Stimulated activated effector memory CD8-positive, alpha-beta T cell treated with anti-CD3 and anti-CD28 coated beads, Interleukin-12 subunit alpha, Interleukin-12 subunit beta, amount 100 ng/mL, for 72 hours (primary cell): Measurements from ENCODE around the gene ADIPOR2.
A peak's percentile ranks its signal among the peaks of the same experiment; 100 is the strongest.
"Not testable (repeated sequence)": the region's sequence is repeated elsewhere in the genome, so short reads cannot be mapped to it uniquely, and the experiment has no call there.

ENCODE experiments used
- ATAC-seq: fragments of 150-1000 bp; cut with Tn5 transposase; 2 replicates; pipeline ENCODE4 v1.10.0; 2021
- DNase-seq, 2 donors: peaks; one replicate each; pipeline ENCODE4 v3.0.0; 2021 to 2022; ENCODE audit warnings: low spot score in 2 of 2
- H3K27ac Mint-ChIP-seq: one replicate; pipeline ENCODE4 v1.8.0; 2022; ENCODE audit warnings: mild to moderate bottlenecking, mixed read lengths
- H3K36me3 Mint-ChIP-seq: one replicate; pipeline ENCODE4 v1.8.0; 2022; ENCODE audit warnings: mild to moderate bottlenecking, mixed read lengths
- H3K4me1 Mint-ChIP-seq: one replicate; pipeline ENCODE4 v1.8.0; 2022; ENCODE audit warnings: mixed read lengths
- H3K4me3 Mint-ChIP-seq: one replicate; pipeline ENCODE4 v1.8.0; 2022; ENCODE audit warnings: mild to moderate bottlenecking, mixed read lengths
- H3K9me3 Mint-ChIP-seq: one replicate; pipeline ENCODE4 v1.8.0; 2022; ENCODE audit warnings: mixed read lengths

The ADIPOR2 gene

GRCh38 chr12:1731688-1732078, 40.8 kb downstream of the ADIPOR2 start:
- H3K4me1 Mint-ChIP-seq = peaks cover 22% of the 10 kb centered on the region
- H3K27ac Mint-ChIP-seq, ATAC-seq, H3K36me3 Mint-ChIP-seq, H3K9me3 Mint-ChIP-seq, H3K4me3 Mint-ChIP-seq, DNase-seq: not testable (repeated sequence)

DNA sequence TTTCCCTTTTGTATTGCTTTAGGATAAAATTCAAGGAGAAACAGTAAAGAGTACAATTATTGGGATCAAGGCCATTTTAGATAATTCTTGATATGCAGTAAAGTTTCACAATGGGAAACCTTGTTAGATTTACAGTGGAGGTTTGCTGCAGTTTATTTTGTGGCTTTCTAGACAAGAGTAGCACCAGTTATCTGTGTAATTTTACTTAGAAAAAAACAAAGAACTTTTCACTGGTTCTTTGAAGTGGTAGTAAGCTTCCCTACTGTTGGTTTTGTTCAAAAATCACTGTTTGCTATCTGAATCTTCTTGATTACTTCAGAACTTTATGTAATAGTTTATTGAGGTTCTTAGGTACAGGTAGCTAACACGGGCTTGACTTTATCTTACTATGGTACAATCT, 42.0 kb downstream of the ADIPOR2 start:
- no peak for DNase-seq
- ATAC-seq = no peak
- no peak overlapping the region for H3K4me3 Mint-ChIP-seq
- no peak overlapping the region for H3K27ac Mint-ChIP-seq
- H3K36me3 Mint-ChIP-seq = peaks cover 8% of the 10 kb centered on the region
- H3K9me3 Mint-ChIP-seq = no peaks in the 10 kb centered on the region
- peaks cover 29% of the 10 kb centered on the region for H3K4me1 Mint-ChIP-seq

- H3K4me3 Mint-ChIP-seq, DNase-seq, H3K9me3 Mint-ChIP-seq, ATAC-seq, H3K27ac Mint-ChIP-seq, H3K36me3 Mint-ChIP-seq: not testable (repeated sequence)
- H3K4me1 Mint-ChIP-seq = peaks cover 33% of the 10 kb centered on the region
Observed at GRCh38 chr12:1733712-1734111, 42.8 kb downstream of the ADIPOR2 start.

GRCh38 chr12:1737652-1738286, 46.9 kb downstream of the ADIPOR2 start:
- no peak for ATAC-seq
- Mint-ChIP-seq H3K9me3 (no peaks in the 10 kb centered on the region), H3K27ac (no peak overlapping the region), H3K4me3 (no peak overlapping the region), H3K4me1 (peaks cover 46% of the 10 kb centered on the region), H3K36me3 (peaks cover under 1% of the 10 kb centered on the region)
- DNase-seq = no peak

DNA sequence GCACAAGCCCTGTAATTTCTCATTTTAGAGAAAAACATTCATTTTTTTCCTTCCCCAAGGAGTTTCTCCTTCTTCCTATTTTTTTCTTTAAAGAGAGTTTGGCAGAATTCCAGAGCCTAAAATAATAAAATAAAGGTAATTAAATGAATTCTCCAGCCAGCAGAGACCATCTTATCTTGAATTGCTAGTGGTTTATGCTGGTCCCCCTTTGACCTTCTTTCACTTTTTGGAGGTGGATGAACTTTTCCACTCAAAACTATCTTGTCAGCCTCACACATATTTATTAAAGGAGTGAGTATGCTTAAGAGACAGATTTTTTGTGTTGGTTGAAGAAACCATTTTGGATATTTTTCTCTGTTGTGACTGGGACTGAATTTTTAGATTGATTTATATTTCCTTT, 47.6 kb downstream of the ADIPOR2 start:
- Mint-ChIP-seq H3K4me1 (peaks cover 43% of the 10 kb centered on the region), H3K4me3 (no peak overlapping the region)

GRCh38 chr12:1739368-1739767, 48.5 kb downstream of the ADIPOR2 start:
- Mint-ChIP-seq H3K9me3 (no peaks in the 10 kb centered on the region), H3K4me3 (no peak overlapping the region), H3K4me1 (peaks cover 43% of the 10 kb centered on the region), H3K27ac (no peak overlapping the region), H3K36me3 (peaks cover 5% of the 10 kb centered on the region)
- DNase-seq = no peak
- ATAC-seq = no peak

More for the DNA sequence above, 47.6 kb downstream of the ADIPOR2 start:
- Mint-ChIP-seq H3K27ac (no peak overlapping the region), H3K9me3 (no peaks in the 10 kb centered on the region), H3K36me3 (peaks cover 5% of the 10 kb centered on the region)
- DNase-seq (no peak), ATAC-seq (no peak)

- ATAC-seq (peak; percentile 34), DNase-seq (no peak)
- Mint-ChIP-seq H3K4me3 (no peak overlapping the region), H3K9me3 (no peaks in the 10 kb centered on the region), H3K4me1 (peaks cover 43% of the 10 kb centered on the region), H3K27ac (peak overlapping the region; percentile 73), H3K36me3 (peaks cover 6% of the 10 kb centered on the region)
Observed at GRCh38 chr12:1740161-1740948, 49.5 kb downstream of the ADIPOR2 start.

GRCh38 chr12:1741154-1741949, 50.5 kb downstream of the ADIPOR2 start:
- Mint-ChIP-seq H3K36me3 (peaks cover 16% of the 10 kb centered on the region), H3K27ac (peak overlapping the region; percentile 73), H3K4me1 (peaks cover 51% of the 10 kb centered on the region), H3K4me3 (no peak overlapping the region), H3K9me3 (no peaks in the 10 kb centered on the region)
- ATAC-seq = no peak
- no peak for DNase-seq

- H3K9me3 Mint-ChIP-seq = peaks cover 11% of the 10 kb centered on the region
- H3K4me1 Mint-ChIP-seq = peaks cover 40% of the 10 kb centered on the region
- ATAC-seq = no peak
- no peak overlapping the region for H3K4me3 Mint-ChIP-seq
- H3K27ac Mint-ChIP-seq = no peak overlapping the region
- no peak for DNase-seq
- peaks cover 17% of the 10 kb centered on the region for H3K36me3 Mint-ChIP-seq
Observed at GRCh38 chr12:1744932-1745331, 54.1 kb downstream of the ADIPOR2 start.

DNA sequence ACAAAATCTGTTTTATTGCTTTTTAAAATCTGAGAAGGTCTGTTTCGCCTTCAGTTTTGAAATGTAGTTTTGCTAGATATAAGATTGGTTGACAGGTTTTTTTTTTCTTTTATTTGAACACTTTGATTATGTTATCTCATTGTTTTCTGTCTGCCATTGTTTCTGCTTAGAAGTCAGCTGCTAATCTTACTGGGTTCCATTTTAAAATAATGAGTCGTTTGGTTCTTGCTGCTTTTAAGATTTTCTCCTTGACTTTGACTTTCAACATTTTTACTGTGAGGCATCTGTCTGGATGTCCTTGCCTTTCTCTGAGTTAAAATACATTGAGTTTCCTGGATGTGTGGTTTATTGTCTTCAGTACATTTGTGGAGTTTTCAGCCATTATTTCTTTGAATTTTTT, 56.7 kb downstream of the ADIPOR2 start:
- H3K4me1 Mint-ChIP-seq = peaks cover 22% of the 10 kb centered on the region
- DNase-seq (no peak), ATAC-seq (no peak)
- H3K36me3 Mint-ChIP-seq = peaks cover 17% of the 10 kb centered on the region
- no peak overlapping the region for H3K4me3 Mint-ChIP-seq
- no peak overlapping the region for H3K27ac Mint-ChIP-seq
- peaks cover 11% of the 10 kb centered on the region for H3K9me3 Mint-ChIP-seq

DNA sequence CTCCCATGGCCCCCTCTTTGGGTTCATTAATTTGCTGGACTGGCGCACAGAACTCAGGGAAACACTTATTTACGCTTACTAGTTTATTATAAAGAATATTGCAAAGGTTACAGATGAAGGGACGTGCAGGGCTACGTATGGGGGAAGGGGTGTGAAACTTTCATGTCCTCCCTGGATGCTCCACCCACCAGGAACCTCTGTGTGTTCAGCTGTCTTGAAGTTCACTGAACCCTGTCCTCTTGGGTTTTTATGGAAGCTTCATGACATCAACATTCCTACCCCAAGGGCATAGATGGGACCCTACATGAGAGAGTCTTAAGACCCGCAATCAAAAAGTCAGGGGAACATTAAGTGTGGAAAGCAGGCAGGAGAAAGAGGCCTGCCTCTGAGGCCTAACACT, 58.1 kb downstream of the ADIPOR2 start:
- H3K36me3 Mint-ChIP-seq = peaks cover 13% of the 10 kb centered on the region

DNA sequence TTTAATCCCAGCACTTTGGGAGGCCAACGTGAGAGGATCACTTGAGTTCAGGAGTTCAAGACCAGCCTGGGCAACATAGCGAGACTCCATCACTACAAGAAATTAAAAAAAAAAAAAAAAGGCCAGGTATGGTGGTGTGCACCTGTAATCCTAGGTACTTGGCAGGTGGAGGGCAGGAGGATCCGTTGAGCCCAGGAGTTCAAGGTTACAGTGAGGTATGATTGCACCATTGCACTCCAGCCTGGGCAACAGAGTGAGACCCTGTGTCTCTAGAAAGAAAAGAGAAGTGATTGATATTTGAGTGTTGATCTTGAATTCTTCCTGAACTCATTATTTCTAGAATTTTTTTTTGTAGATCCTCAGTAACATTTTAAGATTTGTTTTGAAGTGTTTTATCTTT, 59.4 kb downstream of the ADIPOR2 start:
- DNase-seq (no peak), ATAC-seq (no peak)
- Mint-ChIP-seq H3K4me1 (peaks cover 22% of the 10 kb centered on the region), H3K4me3 (no peak overlapping the region), H3K27ac (no peak overlapping the region), H3K36me3 (peaks cover 25% of the 10 kb centered on the region), H3K9me3 (peaks cover 11% of the 10 kb centered on the region)

More for the DNA sequence above, 58.1 kb downstream of the ADIPOR2 start:
- no peak overlapping the region for H3K4me3 Mint-ChIP-seq
- peaks cover 11% of the 10 kb centered on the region for H3K9me3 Mint-ChIP-seq
- no peak overlapping the region for H3K27ac Mint-ChIP-seq
- ATAC-seq (no peak), DNase-seq (no peak)
- H3K4me1 Mint-ChIP-seq = peaks cover 22% of the 10 kb centered on the region

- ATAC-seq (no peak), DNase-seq (no peak)
- Mint-ChIP-seq H3K4me3 (no peak overlapping the region), H3K36me3 (peaks cover 62% of the 10 kb centered on the region), H3K4me1 (no peaks in the 10 kb centered on the region), H3K27ac (no peak overlapping the region), H3K9me3 (no peaks in the 10 kb centered on the region)
Observed at GRCh38 chr12:1758376-1758775, 67.5 kb downstream of the ADIPOR2 start.

DNA sequence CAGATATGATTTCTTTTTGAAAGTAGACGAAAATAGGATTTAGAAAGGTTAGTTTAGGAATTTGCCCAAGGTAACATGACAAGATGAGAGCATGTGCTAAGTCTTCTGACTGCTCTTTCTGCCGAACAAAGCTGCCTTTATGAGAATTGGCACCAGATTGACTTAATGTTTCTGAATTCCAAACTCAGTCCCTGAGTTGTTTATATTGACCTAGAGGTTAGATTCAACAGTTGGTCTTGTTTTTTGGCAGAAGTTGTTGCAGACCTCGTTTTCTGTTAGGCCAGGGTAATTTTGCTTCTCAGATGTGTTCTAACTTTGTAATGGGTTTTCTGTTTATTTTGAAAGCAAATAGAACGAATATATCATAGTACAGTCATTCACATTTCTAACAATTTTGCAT, 68.0 kb downstream of the ADIPOR2 start:
- ATAC-seq = no peak
- Mint-ChIP-seq H3K9me3 (no peaks in the 10 kb centered on the region), H3K27ac (no peak overlapping the region), H3K4me3 (no peak overlapping the region), H3K4me1 (no peaks in the 10 kb centered on the region), H3K36me3 (peaks cover 62% of the 10 kb centered on the region)
- no peak for DNase-seq

DNA sequence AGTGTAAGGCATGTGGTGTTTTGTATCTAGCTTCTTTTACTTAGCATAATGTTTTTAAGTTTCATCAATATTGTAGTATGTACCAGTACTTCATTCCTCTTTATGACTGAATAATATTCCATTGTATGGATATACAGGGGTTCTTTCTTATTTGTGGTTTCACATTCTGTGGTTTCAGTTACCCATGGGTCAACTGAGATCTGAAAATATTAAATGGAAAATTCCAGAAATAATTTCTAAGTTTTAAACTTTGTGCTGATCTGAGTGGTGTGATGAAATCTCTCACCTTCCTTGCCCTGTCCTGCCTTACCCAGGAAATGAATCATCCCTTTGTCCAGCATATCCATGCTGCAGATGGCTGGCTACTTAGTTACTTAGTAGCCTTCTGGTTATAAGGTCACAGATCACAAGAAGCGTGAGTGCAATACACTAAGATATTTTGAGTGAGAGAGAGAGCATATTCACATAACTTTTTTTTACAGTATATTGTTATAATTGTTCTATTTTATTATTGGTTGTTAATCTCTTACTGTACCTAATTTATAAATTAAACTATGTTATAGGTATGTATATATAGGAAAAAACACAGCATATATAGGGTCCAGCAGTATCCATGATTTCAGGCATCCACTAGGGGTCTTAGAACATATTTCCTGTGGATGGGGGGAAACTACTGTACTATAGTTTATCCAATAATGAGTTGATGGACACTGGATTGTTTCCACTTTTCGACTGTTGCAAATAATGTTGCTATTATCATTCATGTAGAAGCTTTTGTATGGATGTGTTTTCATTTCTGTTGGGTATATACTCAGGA, 69.9 kb downstream of the ADIPOR2 start:
- H3K36me3 Mint-ChIP-seq = peaks cover 44% of the 10 kb centered on the region
- H3K9me3 Mint-ChIP-seq = no peaks in the 10 kb centered on the region
- H3K4me3 Mint-ChIP-seq = no peak overlapping the region
- ATAC-seq = no peak
- peaks cover 4% of the 10 kb centered on the region for H3K4me1 Mint-ChIP-seq
- H3K27ac Mint-ChIP-seq = no peak overlapping the region
- no peak for DNase-seq
